Measurements from ENCODE around the gene IQGAP1.
"Not testable (repeated sequence)": the region's sequence is repeated elsewhere in the genome, so short reads cannot be mapped to it uniquely, and the experiment has no call there.

IQGAP1 gene

DNA sequence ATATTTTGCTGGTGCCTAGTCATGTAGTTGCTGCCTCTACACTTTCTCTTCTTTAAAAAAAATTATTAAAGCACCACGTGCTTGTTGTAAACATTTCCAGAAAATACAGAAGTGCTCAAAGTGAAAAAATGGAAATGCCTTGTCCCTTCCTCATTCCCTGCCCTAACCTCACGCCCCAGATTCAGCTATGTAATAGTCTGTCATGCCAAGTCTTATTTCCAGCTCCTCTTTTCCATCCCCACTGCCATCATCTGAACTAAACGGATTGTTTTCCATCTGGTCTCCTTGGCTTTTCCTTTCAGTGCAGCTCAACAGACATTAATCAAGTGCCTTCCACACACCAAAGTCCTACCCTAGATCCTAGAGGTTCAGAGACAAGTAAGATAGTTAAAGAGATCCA lies 20.5 kb upstream of the IQGAP1 start:
- DNase-seq, result no peak

GRCh38 chr15:90375071-90375470 lies 13.0 kb upstream of the IQGAP1 start:
- DNase-seq, result no peak

DNA sequence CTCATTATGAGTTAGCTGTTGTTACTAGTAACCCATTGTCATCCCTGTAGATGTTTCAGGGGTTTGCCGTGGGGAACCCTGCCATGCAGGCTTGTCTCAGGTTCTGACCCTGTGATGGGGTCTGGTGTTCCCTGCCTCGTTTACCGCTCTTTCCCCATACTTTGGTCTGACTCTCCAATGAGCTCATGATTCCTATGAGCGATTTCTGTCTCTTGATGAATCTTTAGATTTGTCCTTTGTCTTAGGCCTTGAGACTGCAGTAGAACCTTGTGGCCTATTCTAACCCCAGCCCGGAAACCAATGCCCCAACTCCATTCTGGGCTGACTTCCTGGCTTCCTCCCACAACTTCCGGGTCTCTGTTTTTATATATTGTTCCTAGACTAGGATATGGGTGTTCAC lies 11.3 kb upstream of the IQGAP1 start:
- peak; percentile 82 for DNase-seq

DNA sequence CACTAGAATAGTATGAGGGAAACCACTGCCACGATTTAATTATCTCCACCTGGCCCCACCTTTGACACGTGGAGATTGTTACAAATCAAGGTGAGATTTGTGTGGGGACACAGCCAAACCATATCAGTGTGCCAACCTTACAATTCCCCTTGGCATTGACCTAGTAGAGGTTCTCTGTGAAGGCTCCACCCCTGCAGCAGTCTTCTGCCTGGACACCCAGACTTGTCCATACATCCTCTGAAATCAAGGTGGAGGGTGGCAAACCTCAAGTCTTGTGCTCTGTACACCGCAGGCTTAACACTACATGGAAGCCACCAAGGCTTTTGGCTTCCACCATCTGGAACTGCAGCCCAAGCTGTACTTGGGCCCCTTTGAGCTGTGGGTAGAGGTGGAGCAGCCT lies 8.8 kb upstream of the IQGAP1 start:
- no peak for DNase-seq

DNA sequence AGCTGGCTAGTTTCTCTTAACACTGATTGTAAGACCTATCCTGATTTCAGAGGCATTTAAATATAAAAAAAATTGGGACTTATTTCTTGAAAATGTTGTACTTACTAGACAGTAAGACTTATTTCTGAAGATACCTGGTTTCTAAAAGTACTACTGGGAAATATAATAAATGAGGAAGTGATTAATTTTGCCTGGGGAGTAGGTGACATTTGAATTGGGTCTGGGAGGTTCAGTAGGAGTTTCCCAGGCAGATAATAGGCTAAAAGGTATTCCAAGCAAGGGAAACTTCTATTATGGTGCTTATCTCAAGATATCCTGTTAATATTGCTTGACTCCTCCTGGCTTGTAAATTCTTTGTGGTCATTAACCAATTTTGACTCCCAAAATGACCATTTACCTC lies 6.5 kb upstream of the IQGAP1 start:
- DNase-seq, result no peak

DNA sequence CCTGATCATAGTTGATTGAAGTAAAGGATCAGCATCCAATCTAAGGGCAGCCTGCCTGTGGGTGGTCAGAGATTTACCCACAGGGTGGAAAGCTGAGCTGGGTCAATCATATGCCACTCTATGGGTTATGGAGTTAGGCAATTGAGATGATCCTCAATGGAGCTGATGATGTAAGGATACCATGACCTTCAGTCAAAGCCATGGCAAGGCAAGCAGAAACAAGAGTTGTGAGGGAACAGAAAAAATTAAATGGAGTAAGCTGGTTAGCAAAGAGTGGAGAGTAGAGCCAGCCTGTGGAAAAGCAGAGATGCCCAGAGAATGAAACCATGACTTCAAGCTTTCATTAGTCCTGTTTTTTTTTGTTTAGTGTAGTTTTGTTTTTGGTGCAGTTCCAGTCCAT lies 5.7 kb upstream of the IQGAP1 start:
- no peak for DNase-seq

DNA sequence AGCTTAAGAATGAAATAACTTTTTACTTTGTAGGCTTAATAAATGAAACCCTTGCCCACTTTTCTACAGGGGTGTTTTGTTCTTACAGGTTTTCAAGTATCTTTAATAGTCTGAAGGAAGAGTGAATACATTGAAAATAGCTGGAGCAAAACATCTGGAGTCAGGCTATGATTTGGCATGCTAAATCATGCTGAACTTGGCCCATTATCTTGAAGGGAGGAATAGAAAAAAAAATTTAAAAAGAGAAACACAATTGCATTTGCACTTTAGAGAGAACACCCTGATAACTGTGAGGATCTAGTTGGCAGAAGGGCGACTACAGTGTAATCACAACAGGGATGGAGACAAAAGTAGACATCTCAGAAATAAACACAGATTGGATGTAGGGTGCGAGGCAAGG lies 1.8 kb upstream of the IQGAP1 start:
- DNase-seq, result no peak

- peak; percentile 65 for DNase-seq
Observed at GRCh38 chr15:90388462-90389380, 679 bp downstream of the IQGAP1 start.

GRCh38 chr15:90389513-90389912 lies 1.5 kb downstream of the IQGAP1 start:
- DNase-seq, result no peak

DNA sequence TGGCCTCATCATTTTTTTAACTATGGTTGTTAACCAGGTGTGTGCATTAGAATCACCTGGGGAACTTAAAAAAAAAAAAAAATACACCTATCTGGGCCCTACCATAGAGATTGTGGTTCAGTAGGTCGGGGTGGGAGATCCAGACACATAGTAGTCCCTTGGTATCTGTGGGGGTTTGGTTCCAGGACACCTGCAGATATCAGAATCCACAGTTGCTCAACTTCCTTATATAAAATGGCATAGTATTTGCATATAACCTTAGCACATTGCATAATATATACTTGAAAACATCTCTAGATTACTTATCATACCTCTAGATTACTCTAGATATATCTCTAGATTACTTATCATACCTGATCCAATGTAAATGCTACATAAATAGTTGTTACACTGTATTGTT lies 5.0 kb downstream of the IQGAP1 start:
- no peak for DNase-seq

GRCh38 chr15:90394074-90394473 lies 6.0 kb downstream of the IQGAP1 start:
- DNase-seq, result no peak

GRCh38 chr15:90394748-90395442 lies 6.9 kb downstream of the IQGAP1 start:
- DNase-seq, result no peak

- no peak for DNase-seq
Observed at GRCh38 chr15:90396321-90396720, 8.3 kb downstream of the IQGAP1 start.

GRCh38 chr15:90400005-90400758 lies 12.1 kb downstream of the IQGAP1 start:
- DNase-seq, result peak; percentile 47

DNA sequence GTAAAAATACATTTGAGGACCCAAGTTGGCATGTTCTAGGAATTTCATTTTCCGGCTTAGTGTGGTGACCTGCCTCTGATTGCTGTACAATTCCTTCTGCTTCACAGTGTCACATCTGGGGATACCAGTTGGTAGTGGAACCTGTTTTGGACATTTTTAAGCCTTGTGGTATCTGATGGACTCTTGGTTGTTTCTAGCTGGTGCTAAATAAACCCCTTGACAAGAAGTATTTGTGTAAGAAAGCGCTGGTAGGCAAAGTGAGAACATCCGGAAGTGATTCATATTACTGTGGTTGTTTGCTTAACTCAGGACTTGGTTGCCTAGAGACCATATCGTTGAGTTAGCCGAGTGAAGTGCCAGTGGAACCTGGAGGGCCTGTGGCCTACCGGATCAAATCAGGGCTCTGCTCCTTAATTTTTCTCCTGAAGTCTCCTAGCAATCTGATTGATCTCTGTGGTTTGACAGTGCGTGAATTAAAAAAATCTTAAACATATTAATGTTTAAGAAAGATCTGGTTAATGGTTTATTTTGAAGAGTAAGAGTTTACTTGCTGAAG lies 12.8 kb downstream of the IQGAP1 start:
- DNase-seq, result peak; percentile 92

DNA sequence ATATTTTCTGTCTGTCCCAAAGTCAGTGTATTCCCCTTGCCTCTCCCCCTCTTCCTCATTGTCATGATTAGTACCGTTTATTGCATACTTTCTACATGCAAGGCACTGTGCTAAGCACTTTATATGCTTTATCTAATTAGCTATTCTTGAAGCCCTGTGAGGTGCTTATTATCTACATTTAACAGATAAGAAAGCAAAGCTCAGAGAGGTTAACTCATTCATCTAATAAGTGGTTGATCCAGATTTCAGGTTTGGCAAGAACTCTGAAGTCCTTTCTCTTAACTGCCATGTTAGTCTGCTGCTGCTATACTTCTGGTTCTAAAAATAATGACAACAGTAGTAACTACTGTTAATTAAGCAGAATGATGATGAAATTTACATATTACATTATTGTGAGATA lies 13.5 kb downstream of the IQGAP1 start:
- no peak for DNase-seq

DNA sequence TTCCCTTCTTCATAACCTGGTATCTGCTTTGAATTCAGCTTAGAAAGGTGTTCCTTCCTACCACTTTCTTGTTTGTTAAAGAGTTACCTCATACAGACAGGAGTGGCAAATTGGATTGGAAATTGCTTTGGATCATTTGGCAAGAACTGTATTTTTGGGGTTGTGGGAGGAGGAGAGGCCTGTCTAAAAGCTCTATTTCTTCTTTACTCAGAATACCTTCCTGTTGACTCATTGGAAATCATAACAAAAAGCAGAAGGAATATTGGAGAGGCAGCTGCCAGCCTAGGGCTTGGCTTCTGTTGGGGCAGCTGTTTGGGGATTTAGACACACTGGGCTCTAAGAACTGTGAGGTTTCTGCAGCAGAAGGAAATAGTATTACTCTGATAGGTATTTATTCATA lies 14.2 kb downstream of the IQGAP1 start:
- no peak for DNase-seq

DNA sequence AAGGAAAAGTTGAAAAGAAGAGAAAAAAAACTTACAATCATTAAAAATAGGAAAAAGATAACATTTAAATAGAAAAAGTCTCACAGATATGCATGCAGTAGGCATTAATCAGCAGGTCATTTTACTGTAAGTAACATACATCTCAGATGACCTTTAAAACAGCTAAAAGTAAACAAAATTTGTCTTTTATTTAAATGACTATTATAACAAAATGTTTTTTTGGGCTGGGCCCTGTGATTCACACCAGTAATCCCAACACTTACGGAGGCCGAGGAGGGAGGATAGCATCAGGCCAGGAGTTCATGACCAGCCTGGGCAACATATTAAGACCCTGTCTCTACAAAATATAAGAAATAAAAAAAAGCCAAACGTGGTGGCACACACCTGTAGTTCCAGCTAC lies 14.7 kb downstream of the IQGAP1 start:
- no peak for DNase-seq

GRCh38 chr15:90405055-90405607 lies 17.1 kb downstream of the IQGAP1 start:
- DNase-seq, result no peak

DNA sequence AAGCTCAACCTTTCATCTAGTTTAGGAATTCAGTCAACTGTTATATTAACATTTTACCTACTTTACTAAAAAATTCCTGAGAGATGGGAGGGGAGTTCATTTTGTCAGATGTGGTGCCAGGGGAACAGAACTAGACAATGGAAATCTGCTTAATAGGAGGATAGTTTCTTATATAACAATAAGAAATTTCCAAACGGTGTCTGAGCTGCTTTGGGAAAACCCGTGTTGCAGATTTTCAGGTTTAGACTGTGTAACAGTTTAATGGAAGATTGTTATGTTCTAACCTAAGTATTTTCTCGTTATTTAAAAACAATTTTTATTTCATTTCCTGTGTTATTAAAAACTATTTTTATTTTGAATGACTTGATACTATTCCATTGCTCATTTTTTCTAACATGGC lies 19.3 kb downstream of the IQGAP1 start:
- no peak for DNase-seq

GRCh38 chr15:90407871-90408317 lies 19.9 kb downstream of the IQGAP1 start:
- DNase-seq, result peak; percentile 72

GRCh38 chr15:90408657-90409056 lies 20.6 kb downstream of the IQGAP1 start:
- no peak for DNase-seq

- DNase-seq, result not testable (repeated sequence)
Observed at GRCh38 chr15:90409587-90409986, 21.5 kb downstream of the IQGAP1 start.
